Left lung (tissue), 10 donors: ENCODE data around the gene UST. TPM values are rescaled to one million over a fixed set of nuclear protein-coding genes. Genes with fewer than 3 reads are reported as not detected.

Experiments
- ATAC-seq: fragments of 200-7000 bp; cut with Tn5 transposase; one replicate; pipeline ENCODE4 v1.9.1; 2020; ENCODE audit warnings: moderate library complexity
- DNase-seq, 4 donors: peaks; one replicate each; pipeline ENCODE4 v3.0.0-alpha.2; 2013 to 2020
- H3K27ac ChIP-seq, 2 donors: fragments of 200-600 bp; sonication (generic) in 1 of 2; one replicate each; pipeline versions ENCODE4 v1.5.0 to v1.8.0; 2020 to 2021
- H3K27me3 ChIP-seq, 2 donors: fragments of 200-600 bp; sonication (generic) in 1 of 2; one replicate each; pipeline versions ENCODE4 v1.5.0 to v1.8.0; 2020 to 2021
- H3K36me3 ChIP-seq, 2 donors: fragments of 200-600 bp; sonication (generic) in 1 of 2; one replicate each; pipeline versions ENCODE4 v1.5.0 to v1.8.0; 2020 to 2021
- H3K4me1 ChIP-seq, 2 donors: fragments of 200-600 bp; one replicate each; pipeline ENCODE4 v1.8.0; 2021
- H3K4me3 ChIP-seq, 2 donors: fragments of 200-600 bp; sonication (generic) in 1 of 2; one replicate each; pipeline versions ENCODE4 v1.5.0 to v1.8.0; 2020 to 2021; ENCODE audit warnings: mild to moderate bottlenecking in 1 of 2
- H3K9me3 ChIP-seq, 2 donors: fragments of 200-600 bp; sonication (generic) in 1 of 2; one replicate each; pipeline versions ENCODE4 v1.5.0 to v1.8.0; 2020 to 2021
- CTCF ChIP-seq, 2 donors: fragments of 200-600 bp; sonication (generic) in 1 of 2; IDR thresholded peaks; one replicate each; pipeline versions ENCODE4 v1.5.0 to v1.8.0; 2021; ENCODE audit warnings: antibody characterized with exemption in 2 of 2
- intact Hi-C, 2 donors: fragments of 100-400 bp; cut with DNase I; formaldehyde crosslinking; loops; one replicate each; pipeline versions ENCODE4 v1.11.2 to v1.14.2; 2022
- polyA plus RNA-seq, 6 donors: library from polyadenylated mRNA; unstranded; fragments of 120-200 nt; gene quantifications; one replicate each; pipeline ENCODE4 v1.2.1, GENCODE V29; 2013; ENCODE audit not compliant: insufficient read length in 6 of 6
- total RNA-seq, 2 donors: library from RNA; stranded (reverse); fragmentation: NEBNext Ultra II Directional; extraction: Animal tissue kit (Norgen Biotek cat#: 25700); gene quantifications; one replicate each; pipeline ENCODE4 v1.2.1, GENCODE V29; 2021
- donor health status: DM: no; HTN: yes; CAD: no.
- donor health status: DM: no; HTN: no; CAD: no.

UST gene
- total and polyA plus RNA-seq, 8 donors = 7.4 to 17.0 (median 9.5) TPM

GRCh38 chr6:149007846-149008245 lies 261.0 kb downstream of the UST start:
- no peak for TF ChIP-seq CTCF (IDR thresholded peaks at IDR 0.05)
- no peak overlapping the region for H3K4me3 ChIP-seq
- intact Hi-C loops = no loop called here
- H3K27me3 ChIP-seq = no peaks in the 10 kb centered on the region
- ATAC-seq = no peak
- H3K4me1 ChIP-seq = no peaks in the 10 kb centered on the region
- H3K36me3 ChIP-seq = no peaks in the 10 kb centered on the region
- no peaks in the 10 kb centered on the region for H3K9me3 ChIP-seq
- no peak overlapping the region for H3K27ac ChIP-seq
- DNase-seq = no peak

GRCh38 chr6:149008741-149009140 lies 261.9 kb downstream of the UST start:
- H3K27ac ChIP-seq = no peak overlapping the region
- no peak for ATAC-seq
- no peak for DNase-seq
- TF ChIP-seq CTCF (IDR thresholded peaks at IDR 0.05) = no peak
- H3K4me3 ChIP-seq = no peak overlapping the region
- H3K36me3 ChIP-seq = no peaks in the 10 kb centered on the region
- H3K4me1 ChIP-seq = no peaks in the 10 kb centered on the region
- no peaks in the 10 kb centered on the region for H3K27me3 ChIP-seq
- intact Hi-C loops = no loop called here
- no peaks in the 10 kb centered on the region for H3K9me3 ChIP-seq

- no peak overlapping the region for H3K27ac ChIP-seq
- no peaks in the 10 kb centered on the region for H3K27me3 ChIP-seq
- no peak for DNase-seq
- no peaks in the 10 kb centered on the region for H3K9me3 ChIP-seq
- H3K4me3 ChIP-seq = no peak overlapping the region
- no peaks in the 10 kb centered on the region for H3K36me3 ChIP-seq
- peak; percentile 39 for ATAC-seq
- TF ChIP-seq CTCF (IDR thresholded peaks at IDR 0.05) = no peak
- intact Hi-C loops = no loop called here
- H3K4me1 ChIP-seq = no peaks in the 10 kb centered on the region
Measured at GRCh38 chr6:149012040-149012545, 265.3 kb downstream of the UST start.

- ATAC-seq (no peak), DNase-seq (no peak)
- Histone ChIP-seq H3K4me1 (no peaks in the 10 kb centered on the region), H3K27me3 (no peaks in the 10 kb centered on the region), H3K4me3 (no peak overlapping the region), H3K36me3 (no peaks in the 10 kb centered on the region), H3K27ac (no peak overlapping the region), H3K9me3 (no peaks in the 10 kb centered on the region)
- intact Hi-C loops = no loop called here
- no peak for TF ChIP-seq CTCF (IDR thresholded peaks at IDR 0.05)
Measured at GRCh38 chr6:149013586-149014344, 266.9 kb downstream of the UST start.

GRCh38 chr6:149014631-149015534 lies 268.1 kb downstream of the UST start:
- H3K4me1 ChIP-seq = no peaks in the 10 kb centered on the region
- H3K4me3 ChIP-seq = no peak overlapping the region
- DNase-seq = peak in 1 of 4 donors; percentile 43
- intact Hi-C loops = no loop called here
- no peaks in the 10 kb centered on the region for H3K27me3 ChIP-seq
- no peak for TF ChIP-seq CTCF (IDR thresholded peaks at IDR 0.05)
- no peaks in the 10 kb centered on the region for H3K9me3 ChIP-seq
- ATAC-seq = peak; percentile 26
- no peak overlapping the region for H3K27ac ChIP-seq
- no peaks in the 10 kb centered on the region for H3K36me3 ChIP-seq
